HG03175 (cell line): ENCODE data around the gene LYL1.

Experiments used
- ATAC-seq: cut with Tn5 transposase; IDR thresholded peaks from one replicate; pipeline ENCODE4 v1.9.1; 2021; ENCODE audit warnings: mild to moderate bottlenecking, moderate library complexity; ENCODE audit not compliant: unreplicated experiment

Gene LYL1

GRCh38 chr19:13094771-13095392 lies 7.8 kb downstream of the LYL1 start:
- no peak for ATAC-seq

- no peak for ATAC-seq
These were observed 8.6 kb downstream of the LYL1 start for GRCh38 chr19:13094106-13094504.

GRCh38 chr19:13093407-13094105 lies 9.1 kb downstream of the LYL1 start:
- ATAC-seq: no peak

GRCh38 chr19:13092606-13093235 lies 9.9 kb downstream of the LYL1 start:
- no peak for ATAC-seq

- no peak for ATAC-seq
These were observed 10.5 kb downstream of the LYL1 start for GRCh38 chr19:13092158-13092543.

GRCh38 chr19:13091400-13092157 lies 11.1 kb downstream of the LYL1 start:
- no peak for ATAC-seq

- ATAC-seq: no peak
These were observed 12.0 kb downstream of the LYL1 start for GRCh38 chr19:13090511-13091231.

- no peak for ATAC-seq
These were observed 12.7 kb downstream of the LYL1 start for GRCh38 chr19:13089857-13090507.

- no peak for ATAC-seq
These were observed 13.4 kb downstream of the LYL1 start for GRCh38 chr19:13089139-13089856.

- no peak for ATAC-seq
These were observed 14.7 kb downstream of the LYL1 start for GRCh38 chr19:13087795-13088537.

- ATAC-seq: no peak
These were observed 15.4 kb downstream of the LYL1 start for GRCh38 chr19:13087295-13087694.

- ATAC-seq: no peak
These were observed 16.3 kb downstream of the LYL1 start for GRCh38 chr19:13086341-13086740.

GRCh38 chr19:13085666-13086065 lies 17.0 kb downstream of the LYL1 start:
- no peak for ATAC-seq

GRCh38 chr19:13083627-13084026 lies 19.0 kb downstream of the LYL1 start:
- ATAC-seq: no peak

GRCh38 chr19:13083008-13083404 lies 19.7 kb downstream of the LYL1 start:
- ATAC-seq: no peak

GRCh38 chr19:13082192-13083007 lies 20.3 kb downstream of the LYL1 start:
- no peak for ATAC-seq

- no peak for ATAC-seq
These were observed 23.1 kb downstream of the LYL1 start for GRCh38 chr19:13079542-13079986.

- ATAC-seq: no peak
These were observed 23.6 kb downstream of the LYL1 start for GRCh38 chr19:13078897-13079541.
